ENCODE data around the gene CYTH1. TPM values are rescaled to one million over a fixed set of nuclear protein-coding genes. Genes with fewer than 3 reads are reported as not detected.
A peak's percentile ranks its signal among the peaks of the same experiment; 100 is the strongest.

CYTH1 gene
- total RNA-seq, 2 experiments from 2014 or later = 73.0 to 148 TPM

- Histone ChIP-seq H3K79me2 (ENCODE audit: insufficient read depth, low read depth, low read length) (peaks cover 99% of the 10 kb centered on the region), H2AFZ (ENCODE audit: low read length) (no peak overlapping the region), H3K9me3 (ENCODE audit: low read length) (no peaks in the 10 kb centered on the region), H3K4me3 (ENCODE audit: low read depth, low read length, poor library complexity, severe bottlenecking) (peak overlapping the region; percentile 62), H3K27ac (ENCODE audit: low read depth, low read length, poor library complexity, severe bottlenecking) (peak overlapping the region; percentile 88), H3K9me2 (ENCODE audit: insufficient read depth, low read length) (no peaks in the 10 kb centered on the region), H4K20me1 (ENCODE audit: insufficient read depth, low read length) (0 out of 2 replicates have a peak, but pooled peaks cover 4% of the 10 kb centered on the region), H3K4me1 (ENCODE audit: insufficient read depth, low read length, poor library complexity, severe bottlenecking) (peaks cover 100% of the 10 kb centered on the region), H3K4me2 (ENCODE audit: low read length) (peak overlapping the region; percentile 89), H3K36me3 (ENCODE audit: insufficient read depth, low read length) (no peaks in the 10 kb centered on the region)
- no peak for TF ChIP-seq EZH2phosphoT487 (IDR thresholded peaks at IDR 0.05; ENCODE audit: borderline replicate concordance, low read depth, low read length)
- ChIA-PET POLR2A (interaction anchor here (0.5 to 7.1 kb wide), 9 partner anchors 9 to 565 kb away, joined by 3 to 127 read pairs (median 5); no protein-coding TSS in a partner anchor), CTCF (ENCODE audit: unreplicated experiment) (interaction anchor here (0.6 to 1.6 kb wide), 6 partner anchors 10 to 100 kb away, joined by 3 to 8 read pairs (median 6); no protein-coding TSS in a partner anchor)
- peak; percentile 61 for DNase-seq (ENCODE audit: low spot score)
- intact Hi-C loops (cut with micrococcal nuclease; ENCODE audit: unreplicated experiment) = loop anchor here (2.0 kb wide), 1 partner anchor 62 kb away; no protein-coding TSS in a partner anchor
- BruUV-seq (replicated peaks) = no TSS peak
These were observed 63.4 kb downstream of the CYTH1 start for GRCh38 chr17:78718575-78719208.

- H3K36me3 ChIP-seq (ENCODE audit: insufficient read depth, low read length) = no peaks in the 10 kb centered on the region
- CTCF ChIA-PET (ENCODE audit: unreplicated experiment) = interaction anchor here (1.1 to 1.6 kb wide), 4 partner anchors 8 to 19 kb away, joined by 4 to 8 read pairs (median 6); no protein-coding TSS in a partner anchor
- no peaks in the 10 kb centered on the region for H4K20me1 ChIP-seq (ENCODE audit: insufficient read depth, low read length)
- H3K4me3 ChIP-seq (ENCODE audit: low read depth, low read length, poor library complexity, severe bottlenecking) = peak overlapping the region; percentile 62
- H2AFZ ChIP-seq (ENCODE audit: low read length) = no peak overlapping the region
- no TSS peak for BruUV-seq (replicated peaks)
- H3K9me2 ChIP-seq (ENCODE audit: insufficient read depth, low read length) = no peaks in the 10 kb centered on the region
- peaks cover 99% of the 10 kb centered on the region for H3K79me2 ChIP-seq (ENCODE audit: insufficient read depth, low read depth, low read length)
- H3K27ac ChIP-seq (ENCODE audit: low read depth, low read length, poor library complexity, severe bottlenecking) = peak overlapping the region; percentile 88
- intact Hi-C loops (cut with micrococcal nuclease; ENCODE audit: unreplicated experiment) = no loop called here
- no peak for TF ChIP-seq EZH2phosphoT487 (IDR thresholded peaks at IDR 0.05; ENCODE audit: borderline replicate concordance, low read depth, low read length)
- no peak for TF ChIP-seq CTCF (conservative IDR thresholded peaks at IDR 0.05; ENCODE audit: low read length)
- DNase-seq (ENCODE audit: low spot score) = peak; percentile 52
- H3K4me1 ChIP-seq (ENCODE audit: insufficient read depth, low read length, poor library complexity, severe bottlenecking) = peaks cover 100% of the 10 kb centered on the region
- no peaks in the 10 kb centered on the region for H3K9me3 ChIP-seq (ENCODE audit: low read length)
- peak overlapping the region; percentile 89 for H3K4me2 ChIP-seq (ENCODE audit: low read length)
- POLR2A ChIA-PET = interaction anchor here (0.9 to 7.1 kb wide), 8 partner anchors 8 to 63 kb away, joined by 3 to 127 read pairs (median 4); no protein-coding TSS in a partner anchor
These were observed 64.6 kb downstream of the CYTH1 start for GRCh38 chr17:78717431-78717980.

- TF ChIP-seq CTCF (conservative IDR thresholded peaks at IDR 0.05; ENCODE audit: low read length) (no peak), EZH2phosphoT487 (IDR thresholded peaks at IDR 0.05; ENCODE audit: borderline replicate concordance, low read depth, low read length) (no peak)
- Histone ChIP-seq H3K36me3 (ENCODE audit: insufficient read depth, low read length) (no peaks in the 10 kb centered on the region), H3K9me3 (ENCODE audit: low read length) (no peaks in the 10 kb centered on the region), H3K4me3 (ENCODE audit: low read depth, low read length, poor library complexity, severe bottlenecking) (peak overlapping the region; percentile 62), H3K4me1 (ENCODE audit: insufficient read depth, low read length, poor library complexity, severe bottlenecking) (peaks cover 98% of the 10 kb centered on the region), H2AFZ (ENCODE audit: low read length) (no peak overlapping the region), H4K20me1 (ENCODE audit: insufficient read depth, low read length) (no peaks in the 10 kb centered on the region), H3K27ac (ENCODE audit: low read depth, low read length, poor library complexity, severe bottlenecking) (peak overlapping the region; percentile 88), H3K79me2 (ENCODE audit: insufficient read depth, low read depth, low read length) (peaks cover 99% of the 10 kb centered on the region), H3K4me2 (ENCODE audit: low read length) (peak overlapping the region; percentile 89), H3K9me2 (ENCODE audit: insufficient read depth, low read length) (no peaks in the 10 kb centered on the region)
- BruUV-seq (replicated peaks) = no TSS peak
- POLR2A ChIA-PET = interaction anchor here (0.7 to 7.1 kb wide), 9 partner anchors 8 to 42 kb away, joined by 3 to 127 read pairs (median 4); no protein-coding TSS in a partner anchor
- peak; percentile 67 for DNase-seq (ENCODE audit: low spot score)
- intact Hi-C loops (cut with micrococcal nuclease; ENCODE audit: unreplicated experiment) = no loop called here
- CTCF ChIA-PET (ENCODE audit: unreplicated experiment) = interaction anchor here (1.4 kb wide), 1 partner anchor 12 kb away, joined by 4 read pairs; no protein-coding TSS in a partner anchor
These were observed 65.2 kb downstream of the CYTH1 start for GRCh38 chr17:78716814-78717393.

Measured in OCI-LY7 (cell line).